Measurements from ENCODE around the gene ICAM4.

The ICAM4 gene

GRCh38 chr19:10321874-10322835, 35.4 kb downstream of the ICAM4 start:
- no peak for DNase-seq (ENCODE audit: low spot score)
- in situ Hi-C loops (cut with MboI; ENCODE audit: low sequenced_read_pairs, unreplicated experiment) = no loop called here
- TF ChIP-seq, protein P1, sequence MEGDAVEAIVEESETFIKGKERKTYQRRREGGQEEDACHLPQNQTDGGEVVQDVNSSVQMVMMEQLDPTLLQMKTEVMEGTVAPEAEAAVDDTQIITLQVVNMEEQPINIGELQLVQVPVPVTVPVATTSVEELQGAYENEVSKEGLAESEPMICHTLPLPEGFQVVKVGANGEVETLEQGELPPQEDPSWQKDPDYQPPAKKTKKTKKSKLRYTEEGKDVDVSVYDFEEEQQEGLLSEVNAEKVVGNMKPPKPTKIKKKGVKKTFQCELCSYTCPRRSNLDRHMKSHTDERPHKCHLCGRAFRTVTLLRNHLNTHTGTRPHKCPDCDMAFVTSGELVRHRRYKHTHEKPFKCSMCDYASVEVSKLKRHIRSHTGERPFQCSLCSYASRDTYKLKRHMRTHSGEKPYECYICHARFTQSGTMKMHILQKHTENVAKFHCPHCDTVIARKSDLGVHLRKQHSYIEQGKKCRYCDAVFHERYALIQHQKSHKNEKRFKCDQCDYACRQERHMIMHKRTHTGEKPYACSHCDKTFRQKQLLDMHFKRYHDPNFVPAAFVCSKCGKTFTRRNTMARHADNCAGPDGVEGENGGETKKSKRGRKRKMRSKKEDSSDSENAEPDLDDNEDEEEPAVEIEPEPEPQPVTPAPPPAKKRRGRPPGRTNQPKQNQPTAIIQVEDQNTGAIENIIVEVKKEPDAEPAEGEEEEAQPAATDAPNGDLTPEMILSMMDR (IDR thresholded peaks at IDR 0.05; ENCODE audit: borderline replicate concordance, control extremely low read depth, extremely low read depth, insufficient read depth, missing control alignments) = no peak

DNA sequence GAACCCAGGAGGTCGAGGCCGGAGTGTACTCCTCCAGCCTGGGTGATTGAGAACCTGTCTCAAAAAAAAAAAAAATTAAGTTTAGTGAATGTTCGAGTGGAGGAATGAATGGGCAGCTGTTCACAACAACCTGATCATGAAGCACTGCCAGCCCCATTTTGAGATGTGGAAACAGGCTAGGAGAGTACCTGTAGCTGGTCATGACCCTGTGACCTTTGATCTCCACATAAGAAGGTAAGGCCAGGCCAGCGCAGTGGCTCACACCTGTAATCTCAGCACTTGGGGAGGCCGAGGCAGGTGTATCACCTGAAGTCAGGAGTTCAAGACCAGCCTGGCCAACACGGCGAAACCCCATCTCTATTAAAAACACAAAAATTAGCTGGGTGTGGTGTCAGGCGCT, 39.0 kb downstream of the ICAM4 start:
- in situ Hi-C loops (cut with MboI; ENCODE audit: low sequenced_read_pairs, unreplicated experiment) = no loop called here
- no peak for DNase-seq (ENCODE audit: low spot score)
- TF ChIP-seq, protein P1 (IDR thresholded peaks at IDR 0.05; ENCODE audit: borderline replicate concordance, control extremely low read depth, extremely low read depth, insufficient read depth, missing control alignments) = no peak

DNA sequence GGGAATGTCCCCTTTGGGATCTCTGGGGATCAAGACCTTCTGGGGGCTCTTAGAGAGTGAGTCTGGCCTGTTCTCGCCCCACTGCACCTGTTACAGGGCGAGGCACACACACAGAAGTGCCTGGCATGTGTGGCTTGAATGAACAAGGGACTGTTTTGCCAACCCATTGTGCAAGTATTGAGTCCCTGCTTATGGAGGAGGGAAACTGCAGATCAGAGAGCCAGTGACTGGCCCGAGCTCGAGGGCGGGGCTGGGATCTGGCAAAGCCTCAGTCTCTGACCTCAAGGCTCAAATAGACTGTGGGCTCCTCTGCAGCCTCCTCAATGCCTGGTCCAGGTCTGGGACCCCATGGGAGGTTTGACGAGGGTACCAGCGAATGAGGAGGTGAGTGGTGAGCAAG, 41.0 kb downstream of the ICAM4 start:
- TF ChIP-seq, protein P1 (IDR thresholded peaks at IDR 0.05; ENCODE audit: borderline replicate concordance, control extremely low read depth, extremely low read depth, insufficient read depth, missing control alignments) = no peak
- in situ Hi-C loops (cut with MboI; ENCODE audit: low sequenced_read_pairs, unreplicated experiment) = no loop called here
- no peak for DNase-seq (ENCODE audit: low spot score)

GRCh38 chr19:10328558-10329429, 42.0 kb downstream of the ICAM4 start:
- DNase-seq (ENCODE audit: low spot score) = no peak
- in situ Hi-C loops (cut with MboI; ENCODE audit: low sequenced_read_pairs, unreplicated experiment) = no loop called here
- TF ChIP-seq, protein P1 (IDR thresholded peaks at IDR 0.05; ENCODE audit: borderline replicate concordance, control extremely low read depth, extremely low read depth, insufficient read depth, missing control alignments) = no peak

GRCh38 chr19:10329555-10329954, 42.8 kb downstream of the ICAM4 start:
- in situ Hi-C loops (cut with MboI; ENCODE audit: low sequenced_read_pairs, unreplicated experiment) = no loop called here

More at GRCh38 chr19:10329555-10329954, 42.8 kb downstream of the ICAM4 start:
- TF ChIP-seq, protein P1 (IDR thresholded peaks at IDR 0.05; ENCODE audit: borderline replicate concordance, control extremely low read depth, extremely low read depth, insufficient read depth, missing control alignments) = no peak
- DNase-seq (ENCODE audit: low spot score) = no peak
